Measurements from ENCODE around the gene CD300LB. TPM values are rescaled to one million over a fixed set of nuclear protein-coding genes. Genes with fewer than 3 reads are reported as not detected.

CD300LB gene
- total RNA-seq, 4 donors from 2014 or later = 0.48 to 0.59 TPM; not detected in 2

GRCh38 chr17:74525781-74526288, 5.4 kb downstream of the CD300LB start:
- Histone ChIP-seq H3K4me3 (no peak overlapping the region), H3K4me1 (no peaks in the 10 kb centered on the region), H3K27me3 (no peaks in the 10 kb centered on the region), H3K36me3 (no peaks in the 10 kb centered on the region), H3K9me3 (no peaks in the 10 kb centered on the region), H3K27ac (no peak overlapping the region)
- no peak for TF ChIP-seq CTCF (IDR thresholded peaks at IDR 0.05)
- TF ChIP-seq POLR2A (IDR thresholded peaks at IDR 0.05) = no peak
- DNase-seq = no peak
- intact Hi-C loops (cut with DNase I; ENCODE audit: low total_unique reads) = no loop called here

GRCh38 chr17:74525465-74525725, 5.9 kb downstream of the CD300LB start:
- TF ChIP-seq CTCF (IDR thresholded peaks at IDR 0.05) (no peak), POLR2A (IDR thresholded peaks at IDR 0.05) (no peak)
- intact Hi-C loops (cut with DNase I; ENCODE audit: low total_unique reads) = no loop called here

GRCh38 chr17:74524653-74525464, 6.4 kb downstream of the CD300LB start:
- Histone ChIP-seq H3K9me3 (no peaks in the 10 kb centered on the region), H3K27ac (no peak overlapping the region), H3K4me3 (no peak overlapping the region), H3K4me1 (no peaks in the 10 kb centered on the region), H3K27me3 (no peaks in the 10 kb centered on the region), H3K36me3 (no peaks in the 10 kb centered on the region)
- TF ChIP-seq POLR2A (IDR thresholded peaks at IDR 0.05) (no peak), CTCF (IDR thresholded peaks at IDR 0.05) (no peak)
- no peak for DNase-seq
- intact Hi-C loops (cut with DNase I; ENCODE audit: low total_unique reads) = no loop called here

More at GRCh38 chr17:74525465-74525725, 5.9 kb downstream of the CD300LB start:
- H3K9me3 ChIP-seq = no peaks in the 10 kb centered on the region
- no peaks in the 10 kb centered on the region for H3K36me3 ChIP-seq
- H3K27me3 ChIP-seq = no peaks in the 10 kb centered on the region
- no peak for DNase-seq
- no peaks in the 10 kb centered on the region for H3K4me1 ChIP-seq
- H3K27ac ChIP-seq = no peak overlapping the region
- no peak overlapping the region for H3K4me3 ChIP-seq

- H3K27me3 ChIP-seq = no peaks in the 10 kb centered on the region
- DNase-seq = no peak
- TF ChIP-seq CTCF (IDR thresholded peaks at IDR 0.05) (no peak), POLR2A (IDR thresholded peaks at IDR 0.05) (no peak)
- no peaks in the 10 kb centered on the region for H3K9me3 ChIP-seq
- no peaks in the 10 kb centered on the region for H3K36me3 ChIP-seq
- intact Hi-C loops (cut with DNase I; ENCODE audit: low total_unique reads) = no loop called here
- H3K4me1 ChIP-seq = no peaks in the 10 kb centered on the region
- no peak overlapping the region for H3K27ac ChIP-seq
- H3K4me3 ChIP-seq = no peak overlapping the region
These were observed 8.0 kb downstream of the CD300LB start for GRCh38 chr17:74523308-74523707.

- Histone ChIP-seq H3K27me3 (no peaks in the 10 kb centered on the region), H3K9me3 (no peaks in the 10 kb centered on the region), H3K27ac (no peak overlapping the region), H3K36me3 (no peaks in the 10 kb centered on the region), H3K4me3 (no peak overlapping the region), H3K4me1 (no peaks in the 10 kb centered on the region)
- DNase-seq = no peak
- intact Hi-C loops (cut with DNase I; ENCODE audit: low total_unique reads) = no loop called here
- TF ChIP-seq CTCF (IDR thresholded peaks at IDR 0.05) (no peak), POLR2A (IDR thresholded peaks at IDR 0.05) (no peak)
These were observed 8.7 kb downstream of the CD300LB start for GRCh38 chr17:74522381-74523105.
